ENCODE results near the gene KCNB1.

DNA sequence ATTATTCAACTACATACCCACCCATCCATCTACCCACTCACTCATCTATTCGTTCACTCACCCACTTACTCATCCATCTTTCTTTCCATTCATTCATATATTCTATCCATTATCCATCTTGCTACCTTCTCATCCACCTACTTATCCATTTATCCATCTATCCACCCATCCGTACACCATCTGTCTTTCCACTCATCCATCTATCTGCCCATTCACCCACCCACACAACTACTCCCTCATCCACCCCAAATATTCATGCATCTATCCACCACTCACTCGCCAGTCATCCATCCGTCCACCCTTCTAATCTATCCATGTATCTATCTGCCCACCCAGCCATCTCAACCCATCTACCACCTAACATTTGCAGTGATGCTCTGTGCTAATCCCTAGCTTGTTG, 13.6 kb upstream of the KCNB1 start:
- TF ChIP-seq, protein P1, sequence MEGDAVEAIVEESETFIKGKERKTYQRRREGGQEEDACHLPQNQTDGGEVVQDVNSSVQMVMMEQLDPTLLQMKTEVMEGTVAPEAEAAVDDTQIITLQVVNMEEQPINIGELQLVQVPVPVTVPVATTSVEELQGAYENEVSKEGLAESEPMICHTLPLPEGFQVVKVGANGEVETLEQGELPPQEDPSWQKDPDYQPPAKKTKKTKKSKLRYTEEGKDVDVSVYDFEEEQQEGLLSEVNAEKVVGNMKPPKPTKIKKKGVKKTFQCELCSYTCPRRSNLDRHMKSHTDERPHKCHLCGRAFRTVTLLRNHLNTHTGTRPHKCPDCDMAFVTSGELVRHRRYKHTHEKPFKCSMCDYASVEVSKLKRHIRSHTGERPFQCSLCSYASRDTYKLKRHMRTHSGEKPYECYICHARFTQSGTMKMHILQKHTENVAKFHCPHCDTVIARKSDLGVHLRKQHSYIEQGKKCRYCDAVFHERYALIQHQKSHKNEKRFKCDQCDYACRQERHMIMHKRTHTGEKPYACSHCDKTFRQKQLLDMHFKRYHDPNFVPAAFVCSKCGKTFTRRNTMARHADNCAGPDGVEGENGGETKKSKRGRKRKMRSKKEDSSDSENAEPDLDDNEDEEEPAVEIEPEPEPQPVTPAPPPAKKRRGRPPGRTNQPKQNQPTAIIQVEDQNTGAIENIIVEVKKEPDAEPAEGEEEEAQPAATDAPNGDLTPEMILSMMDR (IDR thresholded peaks at IDR 0.05) = no peak
- TF ChIP-seq POLR2A (IDR thresholded peaks at IDR 0.05) = no peak

All from transverse colon (tissue), 3 donors.